Loucy (cell line): Measurements from ENCODE around the gene ATF7.

Experiments
- H2AFZ ChIP-seq: fragments of 200-600 bp; sonication (generic); 2 replicates; pipeline ENCODE4 v1.6.0; 2016; ENCODE audit warnings: antibody characterized with exemption, mild to moderate bottlenecking, low read length, moderate library complexity
- H3F3A ChIP-seq: fragments of 200-600 bp; 2 replicates; pipeline ENCODE4 v1.6.0; 2016; ENCODE audit warnings: antibody characterized with exemption, low read depth, mild to moderate bottlenecking
- H3K27me3 ChIP-seq: fragments of 200-600 bp; sonication (generic); 2 replicates; pipeline ENCODE4 v1.6.1; 2014; ENCODE audit warnings: low read length, mild to moderate bottlenecking; ENCODE audit not compliant: insufficient read depth, poor library complexity, severe bottlenecking
- H3K36me3 ChIP-seq: fragments of 200-600 bp; sonication (generic); 2 replicates; pipeline ENCODE4 v1.6.1; 2016; ENCODE audit warnings: low read length; ENCODE audit not compliant: insufficient read depth
- H3K4me1 ChIP-seq: fragments of 200-600 bp; sonication (generic); 2 replicates; pipeline ENCODE4 v1.5.1; 2014; ENCODE audit warnings: low read length, mild to moderate bottlenecking; ENCODE audit not compliant: insufficient read depth, poor library complexity, severe bottlenecking
- H3K4me2 ChIP-seq: fragments of 200-600 bp; sonication (generic); 2 replicates; pipeline ENCODE4 v1.6.0; 2014; ENCODE audit warnings: antibody characterized with exemption, low read length, low read depth, mild to moderate bottlenecking; ENCODE audit not compliant: poor library complexity, severe bottlenecking
- H3K4me3 ChIP-seq: fragments of 200-600 bp; sonication (generic); 2 replicates; pipeline ENCODE4 v1.5.1; 2014; ENCODE audit warnings: low read length, mild to moderate bottlenecking, mixed read lengths; ENCODE audit not compliant: poor library complexity, severe bottlenecking
- H3K79me2 ChIP-seq: fragments of 200-600 bp; sonication (generic); 2 replicates; pipeline ENCODE4 v1.6.1; 2014; ENCODE audit warnings: low read length; ENCODE audit not compliant: insufficient read depth
- H3K9ac ChIP-seq: fragments of 200-600 bp; sonication (generic); 2 replicates; pipeline ENCODE4 v1.6.0; 2014; ENCODE audit warnings: mild to moderate bottlenecking, low read depth, low read length, moderate library complexity; ENCODE audit not compliant: poor library complexity, severe bottlenecking
- H3K9me2 ChIP-seq: fragments of 200-600 bp; sonication (generic); replicated peaks from 2 replicates; pipeline ENCODE4 v1.6.1; 2016; ENCODE audit warnings: low read depth, low read length, mixed read lengths
- H3K9me3 ChIP-seq: fragments of 200-600 bp; sonication (generic); 2 replicates; pipeline ENCODE4 v1.6.1; 2014; ENCODE audit warnings: mild to moderate bottlenecking, antibody characterized with exemption, low read length, low read depth; ENCODE audit not compliant: insufficient read depth
- H4K20me1 ChIP-seq: fragments of 200-600 bp; sonication (generic); 2 replicates; pipeline ENCODE4 v1.6.0; 2014; ENCODE audit warnings: antibody characterized with exemption, low read length, mild to moderate bottlenecking; ENCODE audit not compliant: insufficient read depth, poor library complexity, severe bottlenecking
- CTCF ChIP-seq: fragments of 200-600 bp; sonication (generic); conservative IDR thresholded peaks from 2 replicates; pipeline ENCODE4 v1.5.1; 2014; ENCODE audit warnings: mild to moderate bottlenecking, antibody characterized with exemption, low read length
- EZH2phosphoT487 ChIP-seq: fragments of 200-600 bp; IDR thresholded peaks from 2 replicates; pipeline ENCODE4 v1.6.1; 2018; ENCODE audit warnings: antibody characterized with exemption, mild to moderate bottlenecking, moderate library complexity, borderline replicate concordance

The ATF7 gene

GRCh38 chr12:53472056-53472582 is 154.1 kb downstream of the ATF7 start:
- Histone ChIP-seq H3K9me3 (no peaks in the 10 kb centered on the region), H4K20me1 (peaks cover 86% of the 10 kb centered on the region), H3F3A (no peaks in the 10 kb centered on the region; the same call in 1 of the 2 replicates), H3K4me2 (no peak overlapping the region), H3K9ac (no peak overlapping the region), H3K4me1 (no peaks in the 10 kb centered on the region), H3K36me3 (peaks cover 99% of the 10 kb centered on the region), H3K9me2 (no peaks in the 10 kb centered on the region), H2AFZ (no peak overlapping the region), H3K79me2 (peaks cover 83% of the 10 kb centered on the region), H3K4me3 (no peak overlapping the region), H3K27me3 (no peaks in the 10 kb centered on the region)
- no peak for TF ChIP-seq CTCF
- TF ChIP-seq EZH2phosphoT487, result no peak

GRCh38 chr12:53468282-53468681 is 157.9 kb downstream of the ATF7 start:
- H3K79me2 ChIP-seq, result peaks cover 84% of the 10 kb centered on the region
- peaks cover 3% of the 10 kb centered on the region for H3F3A ChIP-seq
- H3K9ac ChIP-seq, result no peak overlapping the region
- H3K4me1 ChIP-seq, result peaks cover 9% of the 10 kb centered on the region
- no peaks in the 10 kb centered on the region for H3K9me2 ChIP-seq
- TF ChIP-seq EZH2phosphoT487 (no peak), CTCF (no peak)
- no peaks in the 10 kb centered on the region for H3K9me3 ChIP-seq
- H3K4me3 ChIP-seq, result no peak overlapping the region
- no peak overlapping the region for H3K4me2 ChIP-seq
- H3K36me3 ChIP-seq, result peaks cover 99% of the 10 kb centered on the region
- H4K20me1 ChIP-seq, result peaks cover 86% of the 10 kb centered on the region
- H3K27me3 ChIP-seq, result no peaks in the 10 kb centered on the region
- H2AFZ ChIP-seq, result no peak overlapping the region

- Histone ChIP-seq H2AFZ (no peak overlapping the region), H3F3A (peaks cover 3% of the 10 kb centered on the region), H3K9me2 (no peaks in the 10 kb centered on the region), H3K79me2 (peaks cover 84% of the 10 kb centered on the region), H3K36me3 (peaks cover 99% of the 10 kb centered on the region), H3K27me3 (no peaks in the 10 kb centered on the region), H4K20me1 (peaks cover 86% of the 10 kb centered on the region), H3K4me2 (no peak overlapping the region), H3K9me3 (no peaks in the 10 kb centered on the region), H3K4me3 (no peak overlapping the region), H3K4me1 (peaks cover 11% of the 10 kb centered on the region), H3K9ac (no peak overlapping the region)
- TF ChIP-seq CTCF (no peak), EZH2phosphoT487 (no peak)
Measured at GRCh38 chr12:53467880-53468279, 158.3 kb downstream of the ATF7 start.
